ENCODE data around the gene EPAS1. TPM values are rescaled to one million over a fixed set of nuclear protein-coding genes. Genes with fewer than 3 reads are reported as not detected.

Gene EPAS1
- total and polyA plus RNA-seq, 4 donors = 213 to 954 (median 403) TPM

DNA sequence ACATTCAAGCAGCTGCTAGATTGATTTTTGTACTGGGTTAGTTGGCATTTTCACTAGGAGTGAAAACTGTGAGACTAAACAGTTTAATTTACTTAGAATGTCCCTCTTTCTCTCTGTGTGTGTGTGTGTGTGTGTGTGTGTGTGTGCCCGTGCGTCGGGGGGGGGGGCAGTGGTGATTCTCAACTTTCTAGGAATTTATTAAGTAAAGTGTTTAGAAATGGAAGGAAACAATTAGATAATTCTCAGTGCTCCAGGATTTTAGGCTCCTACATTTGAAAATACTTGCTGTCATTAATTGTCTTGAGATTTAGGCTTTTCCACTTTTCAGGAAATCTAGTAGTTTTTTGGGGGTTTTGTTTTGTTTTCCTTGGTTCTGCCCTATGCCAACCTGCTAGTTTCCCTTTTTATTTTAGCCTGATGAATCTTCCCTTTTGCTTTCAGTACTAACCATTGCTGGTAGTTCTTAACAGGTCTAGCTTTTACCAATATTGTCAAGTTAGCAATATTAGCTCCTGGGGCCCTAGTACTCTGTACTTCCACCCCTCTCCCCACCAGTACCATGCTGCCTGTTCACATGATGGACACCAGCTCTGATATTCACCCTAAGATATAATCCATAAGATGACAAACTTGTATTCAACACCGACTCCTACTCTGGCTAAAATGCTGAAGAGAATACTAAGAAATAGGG lies 4.9 kb downstream of the EPAS1 start:
- H3K36me3 ChIP-seq (ENCODE audit: control insufficient read depth in 1 of 2, insufficient read depth in 2 of 2, low read length in 1 of 2) = no peaks in the 10 kb centered on the region
- no peaks in the 10 kb centered on the region for H3K27me3 ChIP-seq (ENCODE audit: control insufficient read depth in 1 of 2, insufficient read depth in 2 of 2, low read length in 1 of 2)
- 23 to 25% methylated on average over 4 of the region's 4 CpGs for WGBS, 2 donors
- no peak overlapping the region for H3K27ac ChIP-seq (ENCODE audit: low read depth in 1 of 2, low read length in 2 of 2)
- intact Hi-C loops (cut with DNase I) = no loop called here
- peaks cover 9 to 14% of the 10 kb centered on the region in 2 donors for H3K4me1 ChIP-seq (ENCODE audit: control insufficient read depth in 1 of 2, insufficient read depth in 2 of 2, low read length in 2 of 2)
- H3K9me3 ChIP-seq (ENCODE audit: control insufficient read depth, low read length) = no peaks in the 10 kb centered on the region
- ATAC-seq (ENCODE audit: low FRiP score) = no peak
- H3K4me3 ChIP-seq (ENCODE audit: low read length in 2 of 2) = no peak overlapping the region
- DNase-seq = no peak

DNA sequence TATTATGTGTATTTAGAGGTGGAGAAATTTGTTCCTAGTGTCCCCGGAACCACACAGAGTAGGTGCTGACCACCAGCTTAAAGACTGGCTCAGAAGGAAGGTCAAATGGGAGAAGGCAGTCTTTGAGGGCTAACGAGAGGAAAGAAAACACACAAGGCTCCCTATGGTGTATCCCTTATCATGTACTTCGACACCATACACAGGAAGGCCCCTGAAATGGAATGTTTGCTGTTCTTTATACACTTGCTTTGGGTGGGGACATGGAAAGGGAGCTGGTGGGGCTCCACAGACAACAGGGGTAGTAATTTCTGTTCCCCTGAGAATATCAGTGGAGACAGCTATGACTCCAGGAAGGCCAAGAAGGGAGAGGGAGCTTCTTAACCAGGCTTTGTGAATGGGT lies 6.0 kb downstream of the EPAS1 start:
- ATAC-seq (ENCODE audit: low FRiP score) = no peak
- H3K27ac ChIP-seq (ENCODE audit: low read depth in 1 of 2, low read length in 2 of 2) = peak overlapping the region; percentile 21 to 31
- no peak overlapping the region for H3K4me3 ChIP-seq (ENCODE audit: low read length in 2 of 2)
- intact Hi-C loops (cut with DNase I) = no loop called here
- WGBS, 2 donors = 38 to 39% methylated on average over 3 of the region's 3 CpGs
- no peak for DNase-seq
- H3K4me1 ChIP-seq (ENCODE audit: control insufficient read depth in 1 of 2, insufficient read depth in 2 of 2, low read length in 2 of 2) = peaks cover 14% of the 10 kb centered on the region in 2 donors
- H3K9me3 ChIP-seq (ENCODE audit: control insufficient read depth, low read length) = no peaks in the 10 kb centered on the region
- H3K36me3 ChIP-seq (ENCODE audit: control insufficient read depth in 1 of 2, insufficient read depth in 2 of 2, low read length in 1 of 2) = no peaks in the 10 kb centered on the region
- no peaks in the 10 kb centered on the region for H3K27me3 ChIP-seq (ENCODE audit: control insufficient read depth in 1 of 2, insufficient read depth in 2 of 2, low read length in 1 of 2)

DNA sequence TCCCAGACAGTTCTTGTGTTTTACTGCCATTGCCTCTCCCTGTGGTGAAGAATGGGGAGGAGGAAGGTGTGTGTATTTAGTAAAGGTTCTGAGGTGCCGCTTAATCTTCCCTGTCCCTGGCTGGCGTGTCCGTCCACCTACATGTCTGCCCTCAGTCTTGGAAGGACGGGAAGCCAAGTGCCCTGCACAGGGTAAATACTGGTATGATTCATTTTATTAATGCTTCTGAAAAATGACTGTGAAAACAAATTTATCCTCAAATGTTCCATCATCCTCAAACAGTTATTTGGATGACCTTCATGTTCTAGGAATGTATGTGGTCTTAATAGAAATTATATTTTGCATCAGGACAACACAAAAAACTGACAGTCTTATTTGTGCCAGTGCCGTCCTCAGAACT lies 6.6 kb downstream of the EPAS1 start:
- Histone ChIP-seq H3K4me3 (ENCODE audit: low read length in 2 of 2) (no peak overlapping the region), H3K36me3 (ENCODE audit: control insufficient read depth in 1 of 2, insufficient read depth in 2 of 2, low read length in 1 of 2) (no peaks in the 10 kb centered on the region), H3K27ac (ENCODE audit: low read depth in 1 of 2, low read length in 2 of 2) (peak overlapping the region in 1 of 2 donors; percentile 21), H3K4me1 (ENCODE audit: control insufficient read depth in 1 of 2, insufficient read depth in 2 of 2, low read length in 2 of 2) (peaks cover 16 to 20% of the 10 kb centered on the region in 2 donors), H3K9me3 (ENCODE audit: control insufficient read depth, low read length) (no peaks in the 10 kb centered on the region), H3K27me3 (ENCODE audit: control insufficient read depth in 1 of 2, insufficient read depth in 2 of 2, low read length in 1 of 2) (no peaks in the 10 kb centered on the region)
- intact Hi-C loops (cut with DNase I) = no loop called here
- no peak for ATAC-seq (ENCODE audit: low FRiP score)
- DNase-seq = no peak
- 8 to 10% methylated on average over 5 of the region's 5 CpGs for WGBS, 2 donors

DNA sequence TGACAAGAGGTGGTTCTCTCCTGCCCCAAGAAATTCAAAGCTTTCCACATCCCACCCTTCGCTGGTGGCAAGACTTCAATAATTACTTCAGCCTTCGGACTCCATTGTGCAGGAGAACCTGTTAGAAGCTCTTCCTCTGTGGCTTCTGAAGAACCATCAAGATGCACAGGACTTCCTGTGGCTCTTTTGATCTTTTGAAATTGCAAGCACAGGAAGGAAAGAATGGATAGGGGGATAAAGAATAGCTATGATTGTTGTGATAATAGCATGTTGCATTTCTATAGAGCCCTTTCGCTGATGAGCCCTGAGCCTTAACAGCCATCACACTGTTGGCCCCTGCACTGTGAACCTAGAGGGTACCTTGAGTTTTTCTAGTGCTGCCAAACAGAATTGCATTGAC lies 7.4 kb downstream of the EPAS1 start:
- no peak for ATAC-seq (ENCODE audit: low FRiP score)
- intact Hi-C loops (cut with DNase I) = no loop called here
- H3K9me3 ChIP-seq (ENCODE audit: control insufficient read depth, low read length) = no peaks in the 10 kb centered on the region
- no peak for DNase-seq
- H3K27ac ChIP-seq (ENCODE audit: low read depth in 1 of 2, low read length in 2 of 2) = peak overlapping the region in 1 of 2 donors; percentile 20
- H3K4me1 ChIP-seq (ENCODE audit: control insufficient read depth in 1 of 2, insufficient read depth in 2 of 2, low read length in 2 of 2) = peaks cover 18 to 20% of the 10 kb centered on the region in 2 donors
- H3K4me3 ChIP-seq (ENCODE audit: low read length in 2 of 2) = no peak overlapping the region
- H3K27me3 ChIP-seq (ENCODE audit: control insufficient read depth in 1 of 2, insufficient read depth in 2 of 2, low read length in 1 of 2) = no peaks in the 10 kb centered on the region
- H3K36me3 ChIP-seq (ENCODE audit: control insufficient read depth in 1 of 2, insufficient read depth in 2 of 2, low read length in 1 of 2) = no peaks in the 10 kb centered on the region
- 92% methylated on average over 3 of the region's 3 CpGs for WGBS, 2 donors

DNA sequence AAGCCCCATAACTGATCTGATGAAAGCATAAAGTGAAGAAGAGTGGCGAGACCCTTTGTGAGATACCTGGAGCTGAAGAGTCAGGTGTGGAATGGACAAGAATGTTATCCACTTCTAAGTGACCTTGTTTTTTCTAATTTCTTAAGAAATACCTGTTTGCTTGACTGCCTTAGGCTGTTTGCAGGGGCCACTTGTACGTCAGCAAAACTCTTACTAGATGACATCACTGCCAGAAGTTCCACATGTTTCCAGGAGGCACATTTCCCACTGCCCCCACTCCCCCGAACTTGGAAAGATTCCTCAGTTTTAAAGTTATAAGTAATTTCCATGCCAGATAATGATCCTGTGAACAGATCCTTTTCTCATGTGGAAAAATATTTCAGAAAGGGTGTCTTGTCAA lies 8.0 kb downstream of the EPAS1 start:
- no peaks in the 10 kb centered on the region for H3K9me3 ChIP-seq (ENCODE audit: control insufficient read depth, low read length)
- no peaks in the 10 kb centered on the region for H3K27me3 ChIP-seq (ENCODE audit: control insufficient read depth in 1 of 2, insufficient read depth in 2 of 2, low read length in 1 of 2)
- H3K4me3 ChIP-seq (ENCODE audit: low read length in 2 of 2) = no peak overlapping the region
- intact Hi-C loops (cut with DNase I) = no loop called here
- no peaks in the 10 kb centered on the region for H3K36me3 ChIP-seq (ENCODE audit: control insufficient read depth in 1 of 2, insufficient read depth in 2 of 2, low read length in 1 of 2)
- H3K4me1 ChIP-seq (ENCODE audit: control insufficient read depth in 1 of 2, insufficient read depth in 2 of 2, low read length in 2 of 2) = peaks cover 18 to 20% of the 10 kb centered on the region in 2 donors
- peak overlapping the region; percentile 17 to 37 for H3K27ac ChIP-seq (ENCODE audit: low read depth in 1 of 2, low read length in 2 of 2)
- WGBS, 2 donors = 41 to 45% methylated on average over 3 of the region's 3 CpGs
- ATAC-seq (ENCODE audit: low FRiP score) (no peak), DNase-seq (no peak)

DNA sequence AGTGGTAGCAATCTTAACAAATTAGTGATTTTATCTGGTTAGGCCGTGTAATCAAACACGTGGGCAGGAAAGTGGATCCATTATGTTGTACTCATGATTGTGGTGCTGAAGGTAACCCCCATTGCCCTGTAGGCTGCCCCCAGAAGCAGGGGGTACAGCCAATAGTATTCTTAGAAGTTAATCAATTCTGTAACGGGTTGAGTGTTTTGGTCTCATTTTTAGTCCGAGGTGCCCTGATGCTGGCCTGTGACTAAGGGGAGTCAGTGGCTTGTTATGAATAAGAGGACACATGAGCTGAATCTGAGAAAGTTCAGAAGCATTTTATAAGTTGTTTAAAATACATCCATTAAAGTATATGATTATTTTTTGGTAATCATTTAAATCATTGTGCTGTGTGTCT lies 8.6 kb downstream of the EPAS1 start:
- H3K27ac ChIP-seq (ENCODE audit: low read depth in 1 of 2, low read length in 2 of 2) = peak overlapping the region; percentile 66 to 94
- no peak for DNase-seq
- 29 to 40% methylated on average over 4 of the region's 4 CpGs for WGBS, 2 donors
- H3K27me3 ChIP-seq (ENCODE audit: control insufficient read depth in 1 of 2, insufficient read depth in 2 of 2, low read length in 1 of 2) = no peaks in the 10 kb centered on the region
- intact Hi-C loops (cut with DNase I) = no loop called here
- no peaks in the 10 kb centered on the region for H3K36me3 ChIP-seq (ENCODE audit: control insufficient read depth in 1 of 2, insufficient read depth in 2 of 2, low read length in 1 of 2)
- ATAC-seq (ENCODE audit: low FRiP score) = no peak
- H3K4me3 ChIP-seq (ENCODE audit: low read length in 2 of 2) = no peak overlapping the region
- no peaks in the 10 kb centered on the region for H3K9me3 ChIP-seq (ENCODE audit: control insufficient read depth, low read length)
- H3K4me1 ChIP-seq (ENCODE audit: control insufficient read depth in 1 of 2, insufficient read depth in 2 of 2, low read length in 2 of 2) = peaks cover 18 to 20% of the 10 kb centered on the region in 2 donors

DNA sequence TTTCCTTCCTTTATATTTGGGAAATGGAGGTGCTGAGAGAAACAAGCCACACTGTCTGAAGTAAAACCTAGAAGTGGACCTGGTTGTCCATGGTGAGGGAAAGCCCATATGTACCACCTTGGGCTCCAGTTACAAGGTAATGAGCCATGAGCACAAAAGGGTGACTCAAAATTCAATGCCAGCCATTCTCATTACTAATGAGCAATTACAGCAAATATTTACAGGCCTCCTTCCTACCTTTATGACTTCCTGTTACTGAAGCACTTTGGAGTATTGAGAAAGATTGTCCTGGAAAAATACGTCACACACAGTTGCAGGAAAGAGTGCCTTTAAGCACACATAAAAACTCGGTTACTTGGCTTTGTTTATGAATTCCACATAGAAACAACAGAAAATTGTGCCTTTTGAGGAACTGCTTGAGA lies 9.1 kb downstream of the EPAS1 start:
- DNase-seq (no peak), ATAC-seq (ENCODE audit: low FRiP score) (no peak)
- H3K27ac ChIP-seq (ENCODE audit: low read depth in 1 of 2, low read length in 2 of 2) = peak overlapping the region; percentile 21 to 94
- intact Hi-C loops (cut with DNase I) = no loop called here
- peaks cover 18 to 20% of the 10 kb centered on the region in 2 donors for H3K4me1 ChIP-seq (ENCODE audit: control insufficient read depth in 1 of 2, insufficient read depth in 2 of 2, low read length in 2 of 2)
- WGBS, 2 donors = 8 to 12% methylated on average over 2 of the region's 2 CpGs
- H3K27me3 ChIP-seq (ENCODE audit: control insufficient read depth in 1 of 2, insufficient read depth in 2 of 2, low read length in 1 of 2) = no peaks in the 10 kb centered on the region
- H3K36me3 ChIP-seq (ENCODE audit: control insufficient read depth in 1 of 2, insufficient read depth in 2 of 2, low read length in 1 of 2) = no peaks in the 10 kb centered on the region
- no peaks in the 10 kb centered on the region for H3K9me3 ChIP-seq (ENCODE audit: control insufficient read depth, low read length)
- no peak overlapping the region for H3K4me3 ChIP-seq (ENCODE audit: low read length in 2 of 2)

DNA sequence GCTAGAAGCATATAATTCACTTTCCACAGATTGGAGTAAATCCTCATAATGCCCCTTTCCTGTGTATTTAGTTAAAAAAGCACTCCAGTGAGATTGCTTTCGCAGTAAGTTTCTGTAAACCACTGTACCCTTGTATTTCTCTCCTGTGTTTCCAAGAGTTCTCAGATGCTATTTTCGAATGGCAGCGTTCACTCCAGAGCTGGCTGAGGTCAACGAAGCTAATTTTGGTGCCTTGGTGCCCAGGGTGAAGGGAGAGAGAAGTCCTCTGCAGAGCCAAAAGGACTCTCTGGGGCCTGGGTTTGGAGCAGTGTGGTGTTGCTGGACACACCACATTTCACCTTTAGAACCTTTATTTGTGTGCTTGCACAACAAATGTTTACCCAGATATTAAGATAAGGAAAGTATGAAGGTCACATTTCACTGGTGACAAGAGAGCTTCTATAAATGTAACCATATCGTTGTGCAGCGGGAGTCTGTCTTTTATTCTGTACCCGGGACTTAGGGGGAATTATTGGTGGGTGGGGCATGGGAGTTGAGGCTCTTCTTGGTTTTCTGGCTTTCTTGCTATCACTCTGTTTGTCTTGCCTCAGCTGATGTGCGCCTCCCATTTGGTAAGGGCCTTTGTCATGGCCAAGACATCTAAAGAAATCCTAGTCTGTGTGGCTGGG lies 9.9 kb downstream of the EPAS1 start:
- DNase-seq (no peak), ATAC-seq (ENCODE audit: low FRiP score) (no peak)
- Histone ChIP-seq H3K36me3 (ENCODE audit: control insufficient read depth in 1 of 2, insufficient read depth in 2 of 2, low read length in 1 of 2) (no peaks in the 10 kb centered on the region), H3K9me3 (ENCODE audit: control insufficient read depth, low read length) (no peaks in the 10 kb centered on the region), H3K4me1 (ENCODE audit: control insufficient read depth in 1 of 2, insufficient read depth in 2 of 2, low read length in 2 of 2) (peaks cover 20 to 21% of the 10 kb centered on the region in 2 donors), H3K27me3 (ENCODE audit: control insufficient read depth in 1 of 2, insufficient read depth in 2 of 2, low read length in 1 of 2) (no peaks in the 10 kb centered on the region), H3K4me3 (ENCODE audit: low read length in 2 of 2) (no peak overlapping the region), H3K27ac (ENCODE audit: low read depth in 1 of 2, low read length in 2 of 2) (peak overlapping the region; percentile 60 to 94)
- 7 to 14% methylated on average over 8 of the region's 8 CpGs for WGBS, 2 donors
- intact Hi-C loops (cut with DNase I) = no loop called here

DNA sequence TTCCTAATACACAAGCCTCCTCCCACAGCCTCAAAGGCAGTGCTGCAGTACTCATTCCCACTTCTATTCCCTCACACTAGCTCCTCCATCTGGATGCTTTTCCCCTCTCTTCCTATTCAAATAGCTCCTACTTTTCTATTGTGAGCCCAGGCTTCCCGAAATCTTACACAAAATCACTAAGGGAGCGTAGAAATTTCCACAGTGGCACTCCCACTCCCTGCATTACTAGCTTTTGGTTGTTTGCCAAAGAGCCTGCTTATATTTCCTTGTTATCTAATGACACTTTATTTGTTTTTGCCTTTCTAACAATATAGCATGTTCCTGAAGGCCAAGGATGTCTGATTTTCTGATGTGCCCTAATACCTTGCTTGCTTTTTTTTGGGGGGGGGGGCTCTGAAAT lies 10.9 kb downstream of the EPAS1 start:
- H3K9me3 ChIP-seq (ENCODE audit: control insufficient read depth, low read length) = no peaks in the 10 kb centered on the region
- DNase-seq = no peak
- H3K27me3 ChIP-seq (ENCODE audit: control insufficient read depth in 1 of 2, insufficient read depth in 2 of 2, low read length in 1 of 2) = no peaks in the 10 kb centered on the region
- H3K4me1 ChIP-seq (ENCODE audit: control insufficient read depth in 1 of 2, insufficient read depth in 2 of 2, low read length in 2 of 2) = peaks cover 21 to 22% of the 10 kb centered on the region in 2 donors
- intact Hi-C loops (cut with DNase I) = no loop called here
- H3K27ac ChIP-seq (ENCODE audit: low read depth in 1 of 2, low read length in 2 of 2) = peak overlapping the region; percentile 7 to 60
- H3K36me3 ChIP-seq (ENCODE audit: control insufficient read depth in 1 of 2, insufficient read depth in 2 of 2, low read length in 1 of 2) = no peaks in the 10 kb centered on the region
- 14 to 19% methylated on average over 2 of the region's 2 CpGs for WGBS, 2 donors
- ATAC-seq (ENCODE audit: low FRiP score) = no peak
- H3K4me3 ChIP-seq (ENCODE audit: low read length in 2 of 2) = no peak overlapping the region
